ELR (cell line): ENCODE data around the gene WDR33.
"Not testable (repeated sequence)": the region's sequence is repeated elsewhere in the genome, so short reads cannot be mapped to it uniquely, and the experiment has no call there.

Experiments used
- DNase-seq: peaks from one replicate; pipeline ENCODE4 v3.0.0-alpha.2; 2015; ENCODE audit warnings: low read depth

Gene WDR33

GRCh38 chr2:127810619-127811396, at the start of gene WDR33:
Gene WDR33, minus strand, starts transcription at chr2:127811171. Its CDS starts 40,190 bp downstream, at chr2:127770981.
- DNase-seq, result peak; percentile 93

GRCh38 chr2:127860130-127860529, 49.2 kb upstream of the WDR33 start:
- DNase-seq, result no peak

- no peak for DNase-seq
Measured at GRCh38 chr2:127859712-127860085, 48.7 kb upstream of the WDR33 start.

GRCh38 chr2:127857265-127857808, 46.4 kb upstream of the WDR33 start:
- DNase-seq, result peak; percentile 47

- DNase-seq, result no peak
Measured at GRCh38 chr2:127853671-127854070, 42.7 kb upstream of the WDR33 start.

GRCh38 chr2:127852388-127852787, 41.4 kb upstream of the WDR33 start:
- no peak for DNase-seq

- no peak for DNase-seq
Measured at GRCh38 chr2:127847931-127848330, 37.0 kb upstream of the WDR33 start.

GRCh38 chr2:127844973-127845372, 34.0 kb upstream of the WDR33 start:
- DNase-seq, result no peak

- DNase-seq, result no peak
Measured at GRCh38 chr2:127843677-127844076, 32.7 kb upstream of the WDR33 start.

- DNase-seq, result no peak
Measured at GRCh38 chr2:127841466-127842178, 30.7 kb upstream of the WDR33 start.

- DNase-seq, result no peak
Measured at GRCh38 chr2:127840893-127841292, 29.9 kb upstream of the WDR33 start.

- no peak for DNase-seq
Measured at GRCh38 chr2:127834951-127835350, 24.0 kb upstream of the WDR33 start.

- no peak for DNase-seq
Measured at GRCh38 chr2:127829845-127830246, 18.9 kb upstream of the WDR33 start.

GRCh38 chr2:127826708-127827107, 15.7 kb upstream of the WDR33 start:
- not testable (repeated sequence) for DNase-seq

GRCh38 chr2:127826047-127826446, 15.1 kb upstream of the WDR33 start:
- DNase-seq, result no peak

GRCh38 chr2:127820080-127820668, 9.2 kb upstream of the WDR33 start:
- no peak for DNase-seq

GRCh38 chr2:127818794-127819425, 7.9 kb upstream of the WDR33 start:
- no peak for DNase-seq

GRCh38 chr2:127818241-127818640, 7.3 kb upstream of the WDR33 start:
- no peak for DNase-seq

- DNase-seq, result no peak
Measured at GRCh38 chr2:127814677-127815076, 3.7 kb upstream of the WDR33 start.

GRCh38 chr2:127812441-127812840, 1.5 kb upstream of the WDR33 start:
- DNase-seq, result not testable (repeated sequence)

GRCh38 chr2:127811397-127812321, 688 bp upstream of the WDR33 start:
- DNase-seq, result no peak
